ENCODE results near the gene LGALS9. TPM values are rescaled to one million over a fixed set of nuclear protein-coding genes. Genes with fewer than 3 reads are reported as not detected.
"Not testable (repeated sequence)": the region's sequence is repeated elsewhere in the genome, so short reads cannot be mapped to it uniquely, and the experiment has no call there.

LGALS9 gene
- total RNA-seq, 1 donor from 2014 or later, result 80.7 TPM

- DNase-seq (ENCODE audit: low spot score), result no peak
Measured at GRCh38 chr17:27654136-27654535, 23.1 kb downstream of the LGALS9 start.

- peak; percentile 75 for DNase-seq (ENCODE audit: low spot score)
Measured at GRCh38 chr17:27654654-27655524, 23.9 kb downstream of the LGALS9 start.

GRCh38 chr17:27655525-27656111, 24.6 kb downstream of the LGALS9 start:
- DNase-seq (ENCODE audit: low spot score), result not testable (repeated sequence)

GRCh38 chr17:27656620-27657019, 25.6 kb downstream of the LGALS9 start:
- not testable (repeated sequence) for DNase-seq (ENCODE audit: low spot score)

- DNase-seq (ENCODE audit: low spot score), result no peak
Measured at GRCh38 chr17:27657620-27658019, 26.6 kb downstream of the LGALS9 start.

GRCh38 chr17:27659683-27660082, 28.7 kb downstream of the LGALS9 start:
- no peak for DNase-seq (ENCODE audit: low spot score)

- no peak for DNase-seq (ENCODE audit: low spot score)
Measured at GRCh38 chr17:27660436-27660835, 29.4 kb downstream of the LGALS9 start.

- no peak for DNase-seq (ENCODE audit: low spot score)
Measured at GRCh38 chr17:27663936-27664605, 33.1 kb downstream of the LGALS9 start.

GRCh38 chr17:27664606-27664965, 33.6 kb downstream of the LGALS9 start:
- DNase-seq (ENCODE audit: low spot score), result no peak

- no peak for DNase-seq (ENCODE audit: low spot score)
Measured at GRCh38 chr17:27665549-27665948, 34.6 kb downstream of the LGALS9 start.

- not testable (repeated sequence) for DNase-seq (ENCODE audit: low spot score)
Measured at GRCh38 chr17:27666270-27666669, 35.3 kb downstream of the LGALS9 start.

GRCh38 chr17:27666831-27667560, 36.0 kb downstream of the LGALS9 start:
- DNase-seq (ENCODE audit: low spot score), result no peak

- DNase-seq (ENCODE audit: low spot score), result no peak
Measured at GRCh38 chr17:27667656-27668487, 36.9 kb downstream of the LGALS9 start.

- DNase-seq (ENCODE audit: low spot score), result no peak
Measured at GRCh38 chr17:27668488-27668823, 37.5 kb downstream of the LGALS9 start.

GRCh38 chr17:27669136-27669535, 38.1 kb downstream of the LGALS9 start:
- DNase-seq (ENCODE audit: low spot score), result no peak

- no peak for DNase-seq (ENCODE audit: low spot score)
Measured at GRCh38 chr17:27669850-27670249, 38.9 kb downstream of the LGALS9 start.

- DNase-seq (ENCODE audit: low spot score), result no peak
Measured at GRCh38 chr17:27670791-27671590, 40.0 kb downstream of the LGALS9 start.

- no peak for DNase-seq (ENCODE audit: low spot score)
Measured at GRCh38 chr17:27671591-27671910, 40.6 kb downstream of the LGALS9 start.

GRCh38 chr17:27671977-27672480, 41.0 kb downstream of the LGALS9 start:
- not testable (repeated sequence) for DNase-seq (ENCODE audit: low spot score)

- no peak for DNase-seq (ENCODE audit: low spot score)
Measured at GRCh38 chr17:27674335-27674734, 43.3 kb downstream of the LGALS9 start.
